Heart left ventricle (tissue), 13 donors: ENCODE data around the gene CPA5.

ENCODE experiments used
- CTCF ChIP-seq, 12 donors: fragments of 200-600 bp; sonication (generic) in 4 of 12; IDR thresholded peaks; one replicate each; pipeline versions ENCODE4 v1.5.0 to v1.8.0; 2018 to 2022; ENCODE audit warnings: antibody characterized with exemption in 12 of 12, mild to moderate bottlenecking in 5 of 12
- POLR2A ChIP-seq, 2 donors: fragments of 450-650 bp; IDR thresholded peaks; one replicate each; pipeline ENCODE4 v1.6.1; 2017; ENCODE audit warnings: antibody characterized with exemption in 2 of 2, mild to moderate bottlenecking in 2 of 2, moderate library complexity in 2 of 2
- donor health status: ischemic (EF 13 %, LVEDD 7.1; RV severe dilation, severe dysfunction).
- donor health status: DM: no; HTN: yes; CAD: no.
- donor health status: DM: no; HTN: no; CAD: no.
- donor health status: ischemic (EF 25% LVEDD 6.9; RV normal size, moderate dysfunction).
- donor health status: ischemic (EF 25% LVEDD 5.7; RV mildly dilated, moderate dysfunction).
- donor health status: ischemic (EF 35%, LVEDD 5.7; RV mildly dilated, moderate dysfunction).
- donor health status: nonischemic (EF 11% LVEDD 7.7; RV severe dilation, severe dysfunction).
- donor health status: DM: yes; HTN: yes; CAD: no.
- donor health status: PGD.
- donor health status: ischemic (EF 29% LVEDD 5.4; RV normal size, mild dysfunction).
- donor health status: nonischemic (EF 23%, LVEDD 6.1; RV moderate dilation, normal function).

GRCh38 chr7:130395421-130395820, 50.8 kb downstream of the CPA5 start:
- TF ChIP-seq POLR2A (IDR thresholded peaks at IDR 0.05): no peak
- TF ChIP-seq CTCF (IDR thresholded peaks at IDR 0.05): no peak
